Esophagus (tissue), 2 donors: ENCODE results near the gene MLLT10. TPM values are rescaled to one million over a fixed set of nuclear protein-coding genes. Genes with fewer than 3 reads are reported as not detected.

ENCODE experiments used
- H3K27ac ChIP-seq, 2 donors: one replicate each; pipeline ENCODE4 v1.5.1; 2013; ENCODE audit warnings: low read depth in 2 of 2, mild to moderate bottlenecking in 2 of 2, inconsistent platforms in 1 of 2, low read length in 1 of 2, moderate library complexity in 1 of 2
- H3K27me3 ChIP-seq, 2 donors: one replicate each; pipeline ENCODE4 v1.6.1; 2013; ENCODE audit warnings: low read length in 2 of 2, control low read depth in 1 of 2, mild to moderate bottlenecking in 1 of 2; ENCODE audit not compliant: insufficient read depth in 2 of 2, control insufficient read depth in 1 of 2
- H3K36me3 ChIP-seq, 2 donors: one replicate each; pipeline ENCODE4 v1.6.1; 2013; ENCODE audit warnings: low read length in 1 of 2; ENCODE audit not compliant: control insufficient read depth in 2 of 2, insufficient read depth in 2 of 2
- H3K4me1 ChIP-seq, 2 donors: one replicate each; pipeline ENCODE4 v1.6.1; 2013; ENCODE audit warnings: low read length in 1 of 2; ENCODE audit not compliant: control insufficient read depth in 2 of 2, insufficient read depth in 2 of 2
- H3K4me3 ChIP-seq, 2 donors: one replicate each; pipeline ENCODE4 v1.5.1; 2013; ENCODE audit warnings: low read length in 2 of 2, mild to moderate bottlenecking in 2 of 2, low read depth in 1 of 2, moderate library complexity in 1 of 2
- H3K9me3 ChIP-seq, 2 donors: one replicate each; pipeline ENCODE4 v1.6.1; 2013; ENCODE audit warnings: mild to moderate bottlenecking in 2 of 2, low read depth in 1 of 2, low read length in 1 of 2, moderate library complexity in 1 of 2; ENCODE audit not compliant: control insufficient read depth in 2 of 2, insufficient read depth in 1 of 2
- WGBS, 2 donors: extraction: QIAGEN DNeasy Blood & Tissue Kit; methylation state at CpG; one replicate each; pipeline ENCODE4 v1.1.7; 2013; 5-methylcytosine and 5-hydroxymethylcytosine counted together
- polyA plus RNA-seq, 2 donors: library from polyadenylated mRNA; stranded (reverse); fragments of 200-250 nt; gene quantifications; one replicate each; pipeline ENCODE4 v1.2.3, GENCODE V29; 2013
- donor health status: healthy with polysubstance abuse.
- donor health status: Bipolar disorder and iron deficiency.

Gene MLLT10
- polyA plus RNA-seq, 2 donors = 14.2 to 17.7 TPM

- peak overlapping the region; percentile 17 to 40 for H3K4me3 ChIP-seq
- H3K4me1 ChIP-seq = peaks cover 0 to 1% of the 10 kb centered on the region in 2 donors
- no peaks in the 10 kb centered on the region for H3K36me3 ChIP-seq
- H3K9me3 ChIP-seq = no peaks in the 10 kb centered on the region
- WGBS, 2 donors = 78 to 81% methylated on average over 55 to 58 of the region's 58 CpGs
- H3K27me3 ChIP-seq = no peaks in the 10 kb centered on the region
- H3K27ac ChIP-seq = no peak overlapping the region
These were observed 24.4 kb upstream of the MLLT10 start for GRCh38 chr10:21509341-21510240.

GRCh38 chr10:21510241-21511094 is 23.6 kb upstream of the MLLT10 start:
- no peak overlapping the region for H3K27ac ChIP-seq
- no peaks in the 10 kb centered on the region for H3K36me3 ChIP-seq
- no peaks in the 10 kb centered on the region for H3K27me3 ChIP-seq
- no peaks in the 10 kb centered on the region for H3K9me3 ChIP-seq
- WGBS, 2 donors = 41 to 54% methylated on average over 33 to 39 of the region's 39 CpGs
- peaks cover 0 to 1% of the 10 kb centered on the region in 2 donors for H3K4me1 ChIP-seq
- peak overlapping the region; percentile 17 to 40 for H3K4me3 ChIP-seq

- Histone ChIP-seq H3K4me3 (no peak overlapping the region), H3K9me3 (no peaks in the 10 kb centered on the region), H3K4me1 (peaks cover 1 to 4% of the 10 kb centered on the region in 2 donors), H3K36me3 (no peaks in the 10 kb centered on the region), H3K27ac (no peak overlapping the region), H3K27me3 (no peaks in the 10 kb centered on the region)
- WGBS, 2 donors = 93 to 95% methylated on average over 2 of the region's 2 CpGs
These were observed 22.9 kb upstream of the MLLT10 start for GRCh38 chr10:21511095-21511570.

- H3K36me3 ChIP-seq = no peaks in the 10 kb centered on the region
- H3K27me3 ChIP-seq = no peaks in the 10 kb centered on the region
- no peaks in the 10 kb centered on the region for H3K9me3 ChIP-seq
- 88 to 92% methylated on average over 3 of the region's 3 CpGs for WGBS, 2 donors
- H3K4me1 ChIP-seq = peaks cover 3 to 4% of the 10 kb centered on the region in 2 donors
- H3K27ac ChIP-seq = no peak overlapping the region
- H3K4me3 ChIP-seq = no peak overlapping the region
These were observed 22.0 kb upstream of the MLLT10 start for GRCh38 chr10:21511946-21512572.

- Histone ChIP-seq H3K9me3 (no peaks in the 10 kb centered on the region), H3K27me3 (no peaks in the 10 kb centered on the region), H3K27ac (no peak overlapping the region), H3K36me3 (no peaks in the 10 kb centered on the region), H3K4me1 (peaks cover 3 to 4% of the 10 kb centered on the region in 2 donors), H3K4me3 (no peak overlapping the region)
- 82 to 88% methylated on average over 2 of the region's 2 CpGs for whole genome bisulfite sequencing, 2 donors
These were observed 21.2 kb upstream of the MLLT10 start for GRCh38 chr10:21512573-21513404.

GRCh38 chr10:21513405-21513788 is 20.6 kb upstream of the MLLT10 start:
- no peaks in the 10 kb centered on the region for H3K27me3 ChIP-seq

GRCh38 chr10:21514129-21514817 is 19.8 kb upstream of the MLLT10 start:
- Histone ChIP-seq H3K4me1 (peaks cover 3 to 4% of the 10 kb centered on the region in 2 donors), H3K27ac (no peak overlapping the region), H3K4me3 (peak overlapping the region in 1 of 2 donors; percentile 13), H3K9me3 (no peaks in the 10 kb centered on the region), H3K36me3 (no peaks in the 10 kb centered on the region), H3K27me3 (no peaks in the 10 kb centered on the region)
- WGBS, 2 donors = 72 to 74% methylated on average over 6 of the region's 6 CpGs

More at GRCh38 chr10:21513405-21513788, 20.6 kb upstream of the MLLT10 start:
- Histone ChIP-seq H3K4me3 (no peak overlapping the region), H3K27ac (no peak overlapping the region), H3K9me3 (no peaks in the 10 kb centered on the region), H3K4me1 (peaks cover 3 to 4% of the 10 kb centered on the region in 2 donors), H3K36me3 (no peaks in the 10 kb centered on the region)
- 81 to 93% methylated on average over 1 of the region's 1 CpG for WGBS, 2 donors

- no peak overlapping the region for H3K27ac ChIP-seq
- 82% methylated on average over 10 of the region's 10 CpGs for WGBS, 2 donors
- peak overlapping the region in 1 of 2 donors; percentile 81 for H3K4me3 ChIP-seq
- peaks cover 3% of the 10 kb centered on the region in 2 donors for H3K4me1 ChIP-seq
- H3K36me3 ChIP-seq = no peaks in the 10 kb centered on the region
- no peaks in the 10 kb centered on the region for H3K9me3 ChIP-seq
- no peaks in the 10 kb centered on the region for H3K27me3 ChIP-seq
These were observed 19.1 kb upstream of the MLLT10 start for GRCh38 chr10:21514818-21515351.
